GM18858 (cell line): ENCODE results near the gene PRRC2C.
"Not testable (repeated sequence)": the region's sequence is repeated elsewhere in the genome, so short reads cannot be mapped to it uniquely, and the experiment has no call there.

Experiments used
- ATAC-seq: cut with Tn5 transposase; IDR thresholded peaks from one replicate; pipeline ENCODE4 v1.9.1; 2021; ENCODE audit not compliant: unreplicated experiment

The PRRC2C gene

DNA sequence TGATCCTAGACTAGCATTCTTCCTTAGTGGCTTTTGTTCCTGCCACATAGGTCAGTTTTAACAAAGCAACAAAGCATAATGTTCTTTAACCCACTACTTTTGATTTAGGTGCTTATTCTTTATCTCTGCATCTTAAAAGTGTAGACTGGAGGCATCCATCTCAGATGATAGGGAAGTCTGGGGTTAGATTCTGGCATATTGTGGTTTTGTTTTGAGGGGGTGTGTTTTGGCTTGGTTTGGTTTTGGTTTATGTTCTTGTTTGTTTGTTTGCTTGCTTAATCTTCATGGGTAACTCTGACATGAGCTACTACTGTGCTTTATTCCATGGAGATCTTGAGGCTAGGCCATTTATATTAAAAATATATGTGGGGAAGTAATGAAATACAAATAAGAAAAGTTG, 96.4 kb downstream of the PRRC2C start:
- ATAC-seq, result no peak

DNA sequence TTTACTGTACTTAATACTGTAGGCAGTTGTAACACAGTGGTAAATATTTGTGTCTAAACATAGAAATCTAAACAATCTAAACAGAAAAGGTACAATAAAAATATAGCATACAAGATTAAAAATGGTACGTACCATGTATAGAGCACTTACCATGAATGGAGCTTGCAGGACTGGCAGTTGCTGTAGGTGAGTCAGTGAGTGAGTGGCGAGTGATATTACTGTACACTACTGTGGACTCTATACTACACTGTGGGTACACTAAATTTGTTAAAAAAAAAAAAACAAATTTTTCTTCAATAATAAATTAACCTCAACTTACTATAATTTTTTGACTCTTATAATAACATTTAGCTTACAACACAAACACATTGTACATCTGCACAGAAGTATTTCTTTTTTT, 97.3 kb downstream of the PRRC2C start:
- no peak for ATAC-seq

DNA sequence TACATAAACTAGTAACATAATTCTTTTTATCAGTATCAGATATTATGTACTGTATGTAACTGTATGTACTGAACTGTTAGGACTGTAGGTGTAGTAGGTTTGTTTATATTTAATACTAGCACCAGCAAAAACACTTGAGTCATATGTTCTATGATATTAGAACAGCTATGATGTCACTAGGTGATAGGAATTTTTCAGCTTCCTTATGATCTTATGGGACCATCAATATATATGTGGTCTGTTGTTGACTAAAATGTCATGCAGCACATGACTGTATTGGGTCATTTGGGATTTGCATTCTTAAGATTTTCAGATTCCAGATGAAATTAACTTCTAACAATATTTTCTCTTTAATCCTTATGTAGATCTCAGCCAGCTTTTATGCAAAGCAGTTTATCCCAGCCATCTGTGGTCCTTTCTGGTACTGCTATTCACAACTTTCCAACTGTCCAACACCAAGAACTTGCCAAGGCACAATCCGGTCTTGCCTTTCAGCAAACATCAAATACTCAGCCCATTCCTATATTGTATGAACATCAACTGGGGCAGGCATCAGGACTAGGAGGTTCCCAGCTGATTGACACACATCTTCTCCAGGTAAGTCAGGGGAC, 98.4 kb downstream of the PRRC2C start:
- no peak for ATAC-seq

DNA sequence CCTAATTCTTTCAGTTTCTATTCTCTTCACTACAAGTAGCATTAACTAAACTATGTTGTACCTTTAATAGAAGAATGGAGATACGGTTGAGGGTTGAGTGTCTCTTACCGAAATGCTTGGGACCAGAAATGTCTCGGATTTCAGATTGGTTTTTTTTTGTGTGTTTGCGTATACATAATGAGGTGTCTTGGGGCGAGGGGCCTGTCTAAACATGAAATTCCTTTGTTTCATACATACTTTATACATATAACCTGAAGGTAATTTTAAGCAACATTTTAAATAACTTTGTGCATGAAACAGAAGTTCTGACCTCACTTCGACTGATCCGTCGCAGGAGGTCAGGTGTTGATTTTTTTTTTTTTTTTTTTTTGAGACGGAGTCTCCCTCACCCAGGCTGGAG, 100.4 kb downstream of the PRRC2C start:
- ATAC-seq, result no peak

DNA sequence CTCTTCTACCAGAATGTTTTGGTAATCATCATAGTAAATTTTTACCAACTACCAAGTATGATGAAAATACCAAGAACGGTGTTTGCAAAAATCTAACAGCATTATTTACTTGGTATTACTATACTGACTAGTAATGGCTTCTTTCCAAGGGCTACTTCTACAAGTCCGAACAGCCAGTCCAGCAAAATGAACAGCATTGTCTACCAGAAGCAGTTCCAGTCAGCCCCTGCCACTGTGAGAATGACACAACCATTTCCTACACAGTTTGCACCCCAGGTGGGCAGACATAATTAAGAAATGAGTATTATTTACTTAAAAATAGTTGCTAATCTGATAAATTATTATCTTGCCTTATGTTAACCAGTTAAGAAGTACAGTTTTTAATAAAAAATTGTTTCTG, 102.9 kb downstream of the PRRC2C start:
- no peak for ATAC-seq

DNA sequence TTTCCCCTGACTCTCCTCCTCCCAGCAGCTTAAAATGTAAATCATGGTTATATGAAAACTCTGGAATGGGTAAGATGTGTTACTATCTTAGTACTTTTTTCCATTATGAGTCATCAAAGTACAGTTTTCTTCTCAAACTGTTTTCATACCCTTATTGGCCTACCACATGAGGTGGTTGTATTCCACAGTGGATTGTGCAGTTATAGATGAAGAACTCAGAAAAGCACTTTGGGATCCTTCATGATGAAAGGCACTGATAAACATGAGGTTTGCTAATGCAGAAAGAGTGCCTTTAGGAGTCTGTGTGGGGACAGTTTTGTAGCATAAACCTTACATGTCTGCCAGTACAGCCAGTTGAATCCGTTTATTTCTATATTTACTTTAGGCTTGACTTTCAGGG, 104.7 kb downstream of the PRRC2C start:
- no peak for ATAC-seq

DNA sequence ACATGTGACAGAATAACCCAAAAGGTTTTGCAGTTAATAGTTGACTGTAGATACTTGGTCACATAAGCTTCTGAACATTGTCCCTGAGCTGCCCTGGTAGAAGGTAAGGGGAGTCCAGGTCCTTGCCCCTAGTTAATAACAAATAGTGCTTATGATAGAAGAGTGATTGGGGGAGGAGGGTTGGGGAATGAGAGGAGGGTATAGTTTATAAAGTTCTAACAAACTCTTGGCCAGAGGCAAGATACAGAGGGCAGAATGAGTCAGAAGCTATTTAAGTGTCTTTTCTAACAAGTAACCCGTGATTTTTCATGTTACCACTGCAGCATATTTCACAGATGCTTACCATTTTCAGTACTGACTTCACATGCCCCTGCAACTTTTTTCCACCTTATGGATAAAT, 110.0 kb downstream of the PRRC2C start:
- no peak for ATAC-seq

DNA sequence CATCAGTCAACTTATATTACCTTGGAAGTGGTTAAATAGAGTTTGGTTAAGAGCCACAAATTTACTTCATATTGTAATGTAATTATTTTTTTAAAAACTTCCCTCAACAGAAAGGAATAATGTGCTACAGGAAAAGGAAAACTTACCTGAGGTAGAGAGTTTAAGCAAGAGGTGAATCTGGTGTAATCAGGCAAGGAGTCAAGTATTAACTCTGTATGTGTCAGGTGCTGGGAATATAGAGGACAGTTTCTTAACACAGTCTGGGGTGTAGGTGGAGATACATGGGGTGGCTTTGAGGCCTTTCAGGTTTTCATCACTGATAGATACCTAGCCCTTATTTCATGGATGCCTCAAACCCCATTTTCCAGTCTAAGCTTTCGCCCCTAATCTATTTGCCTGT, 110.8 kb downstream of the PRRC2C start:
- no peak for ATAC-seq

DNA sequence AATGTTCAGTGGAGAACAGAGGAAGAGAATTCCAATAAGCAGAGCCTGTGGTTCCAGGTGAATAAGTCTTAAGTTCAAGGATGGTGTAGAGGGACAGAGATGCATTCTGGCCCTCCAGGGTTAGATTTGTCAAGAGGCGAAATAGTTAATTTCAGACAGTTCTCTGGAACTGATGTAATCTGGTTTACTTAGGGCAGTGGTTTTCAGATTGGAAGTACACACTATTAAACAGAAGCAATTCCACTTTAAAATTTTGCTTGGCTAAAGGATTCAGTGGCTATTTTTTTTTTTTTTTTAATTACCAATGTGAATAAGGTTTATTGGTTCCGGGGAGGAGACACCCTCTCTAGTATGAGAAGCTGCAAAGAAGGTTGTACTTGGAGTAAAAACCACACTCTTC, 111.4 kb downstream of the PRRC2C start:
- no peak for ATAC-seq

DNA sequence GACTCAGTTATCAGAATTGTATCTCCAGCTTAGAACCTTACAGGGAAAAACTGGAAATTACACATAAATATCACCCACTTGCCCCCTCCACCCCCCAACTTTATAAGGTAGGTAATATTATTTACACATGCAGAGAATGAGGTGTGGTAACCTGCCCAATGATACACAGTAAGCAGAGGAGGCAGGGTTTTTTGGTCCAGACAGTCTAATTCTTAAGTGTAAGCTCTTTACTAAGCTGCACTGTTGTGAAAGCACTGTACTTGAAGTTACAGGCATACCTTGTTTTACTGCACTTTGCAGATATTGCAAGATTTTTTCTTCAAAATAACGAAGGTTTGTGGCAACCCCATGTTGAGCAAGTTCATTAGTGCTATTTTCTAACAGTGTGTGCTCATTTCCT, 111.9 kb downstream of the PRRC2C start:
- ATAC-seq, result no peak

DNA sequence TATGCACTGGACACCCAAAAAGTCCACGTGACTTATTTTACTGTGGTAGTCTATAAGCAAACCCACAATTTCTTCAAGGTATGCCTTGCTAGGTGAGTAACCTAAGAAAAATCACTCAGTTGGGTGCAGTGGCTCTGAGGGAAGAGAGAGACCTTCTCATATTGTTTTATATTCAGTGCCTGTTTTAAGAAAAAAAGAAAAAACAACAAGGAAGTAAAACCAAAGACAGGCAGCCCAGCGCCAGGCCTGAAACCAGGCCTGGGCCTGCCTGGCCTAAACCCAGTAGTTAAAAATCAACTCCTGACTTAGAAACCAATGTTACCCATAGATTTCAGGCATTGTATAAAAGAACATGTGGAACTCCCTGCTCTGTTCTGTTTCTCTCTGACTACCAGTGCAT, 115.0 kb downstream of the PRRC2C start:
- ATAC-seq, result not testable (repeated sequence)

DNA sequence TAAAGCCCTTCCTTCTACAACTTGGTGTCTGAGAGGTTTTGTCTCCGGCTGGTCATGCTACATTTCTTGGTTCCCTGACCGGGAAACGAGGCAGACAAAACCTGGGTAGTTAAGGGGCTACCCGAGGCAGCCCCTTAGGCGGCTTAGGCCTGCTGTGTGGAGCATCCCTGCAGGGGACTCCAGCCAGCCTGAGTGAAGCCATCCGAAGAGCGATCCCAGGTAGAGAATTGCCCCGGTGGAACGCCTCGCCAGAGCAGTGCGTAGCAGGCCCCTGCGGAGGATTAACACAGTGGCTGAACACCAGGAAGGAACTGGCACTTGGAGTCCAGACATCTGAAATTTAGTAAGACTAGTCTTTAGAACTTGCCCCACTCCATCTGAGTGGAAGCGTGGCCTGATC, 115.5 kb downstream of the PRRC2C start:
- no peak for ATAC-seq

DNA sequence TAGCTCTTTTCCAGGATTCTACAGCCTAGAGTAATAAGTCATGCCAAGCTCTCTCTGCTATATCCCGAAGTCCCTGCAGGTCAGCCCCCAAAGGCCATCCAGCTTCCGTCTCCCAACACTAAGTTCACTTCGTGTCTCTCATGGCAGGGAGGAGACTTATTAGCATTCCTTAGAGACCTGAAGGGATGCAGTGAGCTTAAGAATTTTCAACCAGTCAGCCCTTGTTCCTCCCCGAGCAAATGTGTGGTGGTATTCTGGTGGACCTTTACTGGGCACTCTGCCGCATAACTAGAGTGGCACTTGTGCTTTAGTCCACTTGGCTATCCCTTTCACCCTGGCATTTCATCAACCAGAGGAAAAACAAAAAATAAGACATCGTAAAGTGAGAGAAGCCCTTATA, 117.7 kb downstream of the PRRC2C start:
- ATAC-seq, result not testable (repeated sequence)

DNA sequence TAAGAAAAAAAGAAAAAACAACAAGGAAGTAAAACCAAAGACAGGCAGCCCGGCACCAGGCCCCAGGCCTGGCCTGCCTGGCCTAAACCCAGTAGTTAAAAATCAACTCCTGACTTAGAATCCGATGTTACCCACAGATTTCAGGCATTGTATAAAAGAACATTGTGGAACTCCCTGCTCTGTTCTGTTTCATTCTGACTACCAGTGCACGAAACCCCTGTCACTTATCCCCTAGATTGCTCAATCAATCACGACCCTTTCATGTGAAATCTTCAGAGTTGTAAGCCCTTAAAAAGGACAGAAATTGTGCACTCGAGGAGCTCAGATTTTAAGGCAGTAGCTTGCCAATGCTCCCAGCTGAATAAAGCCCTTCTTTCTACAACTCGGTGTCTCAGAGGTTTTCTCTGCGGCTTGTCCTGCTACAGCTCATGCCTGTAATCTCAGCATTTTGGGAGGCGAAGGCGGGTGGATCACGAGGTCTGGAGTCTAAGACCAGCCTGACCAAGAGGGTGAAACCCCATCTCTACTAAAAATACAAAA, 121.1 kb downstream of the PRRC2C start:
- no peak for ATAC-seq

DNA sequence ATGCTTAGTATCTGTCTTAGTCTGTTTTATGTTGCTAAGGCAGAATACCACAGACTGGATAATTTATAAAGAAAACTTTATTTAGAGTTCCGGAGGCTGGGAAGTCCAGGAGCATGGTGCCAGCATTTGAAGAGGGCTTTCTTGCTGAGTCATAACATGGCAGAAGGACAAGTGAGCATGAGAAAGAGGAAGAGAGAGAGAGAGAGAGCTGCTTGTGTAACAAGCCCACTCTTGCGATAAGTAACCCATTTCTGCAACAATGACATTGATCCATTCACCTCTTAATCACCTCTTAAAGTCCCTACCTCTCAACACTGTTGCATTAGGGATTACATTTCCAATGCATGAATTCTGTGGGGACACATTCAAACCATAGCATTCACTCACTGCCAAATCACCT, 125.1 kb downstream of the PRRC2C start:
- ATAC-seq, result peak; percentile 45

DNA sequence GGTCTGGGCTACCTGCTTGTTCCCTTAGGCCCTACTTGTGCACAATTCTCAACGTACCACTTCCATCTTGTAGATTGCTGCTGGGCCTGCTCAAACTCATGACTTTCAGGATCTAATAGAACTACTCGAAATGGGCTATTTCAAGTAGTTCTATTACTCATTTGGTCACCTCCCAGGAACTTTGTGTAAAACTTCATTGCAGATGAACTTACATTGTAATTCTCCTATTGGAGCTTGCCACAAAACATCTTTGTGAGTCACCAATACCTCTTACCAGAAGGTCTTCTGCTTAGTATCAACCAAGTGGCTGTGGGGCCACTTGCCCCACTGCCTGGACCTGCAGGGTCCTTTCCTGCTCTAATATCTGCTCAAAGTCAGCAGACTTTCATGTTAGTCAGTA, 126.0 kb downstream of the PRRC2C start:
- ATAC-seq, result no peak

DNA sequence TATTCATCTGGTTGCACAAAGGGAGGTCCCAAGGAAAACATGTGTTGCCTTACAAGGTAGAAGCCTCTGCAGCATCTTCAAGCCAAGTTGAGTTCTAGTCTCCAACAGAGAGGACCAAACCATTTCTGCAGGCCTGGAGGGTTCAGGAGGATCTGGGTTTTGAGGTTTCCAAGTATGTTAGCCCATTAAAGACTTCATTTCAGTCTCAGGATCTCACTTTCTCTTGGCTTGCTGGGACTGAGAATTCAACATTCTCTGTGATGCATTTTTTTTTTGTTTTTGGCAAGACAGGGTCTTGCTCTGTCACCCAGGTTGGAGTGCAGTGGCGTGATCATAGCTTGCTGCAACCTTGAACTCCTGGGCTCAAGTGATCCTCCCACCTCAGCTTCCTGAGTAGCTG, 128.0 kb downstream of the PRRC2C start:
- ATAC-seq, result no peak

DNA sequence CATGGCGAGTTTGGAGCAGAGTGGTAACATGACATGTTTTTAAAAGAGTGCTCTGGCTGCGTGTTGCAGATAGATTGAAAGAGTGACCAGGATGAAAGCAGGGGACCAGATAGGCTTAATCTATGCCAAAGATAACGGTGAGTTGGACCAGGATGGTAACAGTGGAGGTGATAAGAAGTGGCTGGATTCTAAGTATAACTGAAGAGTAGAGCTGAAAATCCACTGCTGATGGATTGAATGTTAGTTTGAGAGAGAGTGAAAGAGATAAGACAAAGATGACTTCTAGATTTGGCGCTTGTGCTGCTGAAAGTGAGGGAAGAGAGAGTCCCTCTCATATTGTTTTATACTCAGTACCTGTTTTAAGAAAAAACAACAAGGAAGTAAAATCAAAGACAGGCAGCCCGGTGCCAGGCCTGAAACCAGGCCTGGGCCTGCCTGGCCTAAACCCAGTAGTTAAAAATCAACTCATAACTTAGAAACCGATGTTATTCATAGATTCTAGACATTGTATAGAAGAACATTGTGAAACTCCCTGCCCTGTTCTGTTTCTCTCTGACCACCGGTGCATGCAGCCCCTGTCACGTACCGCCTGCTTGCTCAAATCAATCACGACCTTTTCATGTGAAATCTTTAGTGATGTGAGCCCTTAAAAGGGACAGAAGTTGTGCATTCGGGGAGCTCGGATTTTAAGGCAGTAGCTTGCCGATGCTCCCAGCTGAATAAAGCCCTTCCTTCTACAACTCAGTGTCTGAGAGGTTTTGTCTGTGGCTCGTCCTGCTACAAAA, 130.0 kb downstream of the PRRC2C start:
- ATAC-seq, result peak; percentile 32

DNA sequence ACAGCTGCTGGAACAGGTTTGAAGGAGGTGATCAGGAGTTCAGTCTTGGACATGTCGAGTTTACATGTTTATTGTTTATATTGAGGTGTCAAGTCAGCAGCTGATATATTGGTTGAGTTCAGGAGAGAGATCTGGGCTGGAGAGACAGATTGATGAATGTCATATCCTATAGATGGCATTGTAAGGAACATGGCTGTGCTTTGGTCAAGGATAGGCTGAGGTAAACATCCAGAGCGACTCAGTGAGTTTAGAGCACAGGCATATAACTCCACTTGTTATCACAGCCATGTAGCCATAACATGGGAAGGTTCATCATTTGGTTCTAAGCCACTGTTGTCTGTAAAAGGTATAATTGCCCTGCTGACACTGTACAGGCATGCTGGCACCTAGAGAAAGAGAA, 131.3 kb downstream of the PRRC2C start:
- no peak for ATAC-seq

DNA sequence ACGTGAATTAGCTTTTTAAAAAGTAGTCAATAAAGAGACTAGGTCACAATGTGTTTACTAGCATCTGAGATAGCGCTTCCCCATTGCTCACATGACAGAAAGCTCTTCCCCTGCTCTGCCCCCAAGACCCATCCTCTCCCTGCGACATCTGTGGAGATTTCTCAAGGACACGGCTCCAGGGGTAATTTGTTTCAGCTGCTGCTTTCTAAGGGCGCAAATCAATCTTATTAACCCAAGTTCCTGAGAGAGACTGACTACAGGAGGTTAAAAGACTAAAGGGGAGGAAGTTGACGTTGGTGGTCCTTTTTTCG, 136.8 kb downstream of the PRRC2C start, which contains the start of gene MYOCOS:
Gene MYOCOS, plus strand, starts transcription at position 92 of the 311 bp plus-strand sequence. CDS start 1,641 bp downstream, outside the sequence.
- ATAC-seq, result no peak

DNA sequence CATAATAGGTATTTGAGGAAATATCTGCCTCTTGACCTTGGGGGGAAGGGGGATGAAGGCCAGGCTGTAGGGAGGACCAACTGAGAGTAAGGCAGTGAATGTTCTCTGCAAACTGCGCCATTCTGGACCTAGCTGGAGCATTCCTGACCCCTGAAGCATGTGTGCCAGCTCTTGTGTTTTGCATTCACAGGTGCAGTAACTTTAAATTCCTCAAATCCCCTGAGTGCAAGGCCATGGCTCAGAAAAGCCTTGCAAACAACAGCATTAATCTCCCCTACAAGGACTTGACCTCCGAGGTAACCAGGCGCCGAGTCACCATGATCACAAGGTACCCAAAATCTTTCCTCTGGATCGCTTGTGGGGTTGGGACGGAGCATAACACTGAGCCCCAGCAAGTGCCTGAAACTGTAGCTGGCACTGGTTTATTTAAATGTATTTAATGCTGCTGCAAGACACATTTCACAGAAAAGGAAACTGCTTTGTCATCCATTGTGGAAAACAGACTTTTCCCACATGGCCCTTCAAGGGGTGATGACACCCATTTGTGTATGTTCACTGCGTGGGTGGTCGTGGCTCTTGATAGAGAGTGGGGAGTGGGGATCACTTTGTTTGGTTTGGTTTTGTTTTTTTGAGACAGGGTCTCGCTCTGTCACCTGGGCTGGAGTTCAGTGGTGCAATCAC, 138.5 kb downstream of the PRRC2C start:
- ATAC-seq, result no peak

DNA sequence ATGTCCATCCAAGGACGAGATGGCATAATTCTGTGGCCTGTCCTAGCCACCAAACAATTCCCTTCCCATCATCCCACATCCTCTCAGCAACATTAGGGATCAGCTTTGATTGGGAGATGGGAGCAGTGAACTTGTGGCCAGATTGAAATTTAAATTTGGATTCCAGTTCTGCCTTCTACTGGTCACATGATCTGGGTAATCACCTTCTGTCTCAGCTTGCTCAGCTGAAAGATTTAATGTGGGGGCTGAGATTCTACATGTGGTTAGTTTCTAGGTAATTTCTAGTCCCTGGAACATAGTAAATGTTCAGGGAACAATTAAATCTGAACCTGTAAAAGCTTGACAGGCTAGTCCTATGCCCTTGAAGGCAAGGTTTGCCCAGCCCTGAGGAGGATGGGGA, 139.9 kb downstream of the PRRC2C start:
- ATAC-seq, result no peak
